ENCODE data around the gene UGT1A6. TPM values are rescaled to one million over a fixed set of nuclear protein-coding genes. Genes with fewer than 3 reads are reported as not detected.
"Not testable (repeated sequence)": the region's sequence is repeated elsewhere in the genome, so short reads cannot be mapped to it uniquely, and the experiment has no call there.

UGT1A6 gene
- not detected for total RNA-seq
- long read RNA-seq = 0 reads

DNA sequence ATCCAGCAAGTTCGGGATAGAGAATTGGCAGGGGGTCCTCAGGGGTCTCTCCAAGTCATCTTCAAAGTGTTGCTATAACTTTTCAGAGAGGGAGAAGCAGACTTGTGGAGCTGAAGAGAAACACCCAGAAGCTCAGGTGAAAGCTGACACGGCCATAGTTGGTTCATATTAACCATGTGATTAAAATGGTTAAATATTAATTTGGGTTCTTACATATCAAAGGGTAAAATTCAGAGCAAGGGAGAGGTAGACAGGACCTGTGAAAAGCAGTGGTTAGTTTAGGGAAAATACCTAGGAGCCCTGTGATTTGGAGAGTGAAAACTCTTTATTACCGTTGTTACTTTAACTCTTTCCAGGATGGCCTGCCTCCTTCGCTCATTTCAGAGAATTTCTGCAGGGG, at the start of gene UGT1A6:
UGT1A6 (plus strand) TSS at position 243 of the 400 bp plus-strand sequence; CDS start at position 358, 115 bp downstream.
- intact Hi-C loops (cut with DNase I) = no loop called here
- no peak for ATAC-seq
- DNase-seq = no peak

DNA sequence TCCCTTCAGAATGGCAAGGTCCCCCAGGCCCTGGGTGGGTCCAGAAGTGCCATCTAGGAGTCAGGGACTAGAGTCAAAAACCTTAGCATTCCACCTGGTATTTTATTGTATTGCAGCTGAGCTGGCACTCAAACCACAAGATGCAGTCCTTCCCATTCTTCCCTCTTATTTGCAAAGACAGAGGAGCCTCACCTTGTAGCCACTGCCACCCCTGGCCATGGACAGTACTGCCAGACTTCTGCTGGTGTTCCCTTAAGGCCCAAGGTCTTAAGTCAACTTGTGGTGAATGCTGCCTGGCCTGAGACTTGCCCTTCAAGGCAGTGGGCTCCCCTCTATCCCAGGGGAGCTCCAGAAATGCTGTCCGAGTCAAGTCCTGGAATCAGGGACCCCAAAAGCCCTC, 49.6 kb upstream of the UGT1A6 start:
- no peak for ATAC-seq
- DNase-seq = no peak
- intact Hi-C loops (cut with DNase I) = no loop called here

DNA sequence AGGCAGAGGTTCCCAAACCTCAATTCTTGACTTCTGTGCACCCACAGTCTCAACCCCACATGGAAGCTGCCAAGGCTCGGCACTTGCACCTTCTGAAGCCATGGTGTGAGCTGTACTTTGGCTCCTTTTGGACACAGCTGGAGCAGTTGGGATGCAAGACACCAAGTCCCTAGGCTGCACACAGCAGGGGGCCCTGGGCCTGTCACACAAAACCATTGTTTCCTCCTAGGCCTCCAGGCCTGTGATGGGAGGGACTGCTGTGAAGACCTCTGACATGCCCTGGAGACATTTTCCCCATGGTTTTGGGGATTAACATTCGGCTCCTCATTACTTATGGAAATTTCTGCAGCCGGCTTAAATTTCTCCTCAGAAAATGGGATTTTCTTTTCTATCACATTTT, 46.7 kb upstream of the UGT1A6 start:
- ATAC-seq; intact Hi-C loops (cut with DNase I); DNase-seq: not testable (repeated sequence)

DNA sequence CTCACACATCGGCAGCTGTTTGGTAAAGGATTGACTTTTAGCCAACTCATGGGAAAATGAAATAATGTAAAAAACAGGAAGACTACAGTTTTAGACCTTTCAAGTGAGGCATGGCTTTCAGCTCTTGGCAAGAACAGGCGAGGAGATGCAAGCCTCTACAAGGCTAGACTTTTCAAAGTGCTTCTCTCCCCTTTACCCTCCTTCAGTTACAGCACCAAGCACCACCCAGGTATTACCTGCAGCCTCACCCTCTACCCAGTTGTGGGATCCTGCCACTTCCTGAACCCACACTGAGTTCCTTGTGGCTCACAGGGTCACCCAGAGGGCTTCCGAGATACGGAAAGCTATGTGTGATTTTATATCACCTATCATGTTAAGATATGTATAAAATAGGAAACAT, 41.7 kb upstream of the UGT1A6 start:
- intact Hi-C loops (cut with DNase I) = no loop called here
- no peak for ATAC-seq
- no peak for DNase-seq

DNA sequence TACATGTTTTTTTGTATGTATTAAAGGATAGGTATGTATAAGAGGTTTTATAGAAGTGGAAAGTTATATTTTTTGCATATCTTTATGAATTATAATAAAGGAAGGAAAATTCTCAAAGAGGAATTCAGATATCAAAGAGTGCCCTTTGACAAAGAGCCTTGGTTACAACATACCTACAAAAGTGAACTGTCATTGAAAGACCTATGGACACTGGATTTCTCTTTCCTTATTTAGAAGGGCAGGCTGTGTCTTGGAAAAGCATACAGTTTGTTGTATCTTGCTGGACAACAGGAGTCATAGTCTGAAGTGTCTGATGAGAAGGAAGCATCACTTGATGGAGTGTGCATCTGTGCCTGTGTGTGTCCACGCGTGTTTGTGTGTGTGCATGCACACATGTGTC, 41.3 kb upstream of the UGT1A6 start:
- no peak for DNase-seq
- no peak for ATAC-seq
- intact Hi-C loops (cut with DNase I) = no loop called here

DNA sequence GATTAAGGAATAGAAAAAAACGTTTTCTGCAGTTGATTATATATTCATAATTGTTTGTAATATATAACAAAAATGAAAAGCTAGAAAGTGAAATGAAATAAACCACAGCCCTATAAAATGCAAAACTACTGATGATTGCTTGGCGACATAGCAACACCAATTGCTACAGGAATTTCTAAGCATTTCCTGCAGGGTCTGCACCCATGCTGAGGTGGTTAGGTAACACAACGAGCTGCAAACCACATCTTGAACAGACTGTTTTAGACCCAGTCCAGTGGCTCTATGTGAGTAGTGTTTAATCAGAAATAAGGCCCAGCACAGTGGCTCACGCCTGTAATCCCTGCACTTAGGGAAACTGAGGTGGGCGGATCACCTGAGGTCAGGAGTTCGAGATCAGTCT, 38.2 kb upstream of the UGT1A6 start:
- intact Hi-C loops (cut with DNase I) = no loop called here

DNA sequence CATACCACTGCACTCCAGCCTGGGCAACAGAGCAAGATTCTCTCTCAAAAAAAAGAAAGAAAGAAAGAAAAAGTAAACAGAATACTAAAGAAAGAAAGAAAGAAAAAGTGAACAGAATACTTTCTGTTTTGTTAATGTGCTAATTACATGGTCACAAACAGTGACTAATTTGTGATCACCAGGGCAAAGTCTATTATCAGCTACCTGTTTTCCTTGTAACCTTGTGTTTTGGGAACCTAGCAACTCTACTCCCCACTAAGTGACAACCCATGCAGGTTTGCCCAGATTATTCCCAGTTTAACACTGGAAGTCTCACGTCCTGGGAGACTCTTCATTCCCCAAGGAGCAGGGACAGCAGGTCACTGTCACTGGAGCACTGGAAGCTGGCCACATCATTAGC, 37.6 kb upstream of the UGT1A6 start:
- intact Hi-C loops (cut with DNase I) = no loop called here
- DNase-seq (no peak), ATAC-seq (no peak)

More for the DNA sequence above, 38.2 kb upstream of the UGT1A6 start:
- DNase-seq (no peak), ATAC-seq (no peak)

DNA sequence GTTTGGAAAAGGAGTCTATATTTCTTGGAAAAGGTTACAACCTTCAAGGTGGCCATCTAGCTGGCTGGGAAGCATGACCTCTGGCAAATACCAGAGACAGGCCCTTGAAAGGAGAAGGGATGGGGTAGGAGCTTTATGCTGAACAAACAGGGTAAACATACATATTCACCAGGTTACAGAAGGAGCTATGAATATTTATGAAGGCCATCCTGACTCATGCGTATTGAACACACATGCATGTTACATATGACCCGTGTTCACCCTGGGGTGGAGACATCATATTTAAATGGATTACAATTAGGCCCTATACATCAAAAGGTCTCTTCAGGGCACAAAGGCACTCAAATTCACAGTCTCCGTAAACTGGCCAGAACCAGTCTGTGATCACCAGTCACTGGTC, 36.7 kb upstream of the UGT1A6 start:
- ATAC-seq; DNase-seq; intact Hi-C loops (cut with DNase I): not testable (repeated sequence)

DNA sequence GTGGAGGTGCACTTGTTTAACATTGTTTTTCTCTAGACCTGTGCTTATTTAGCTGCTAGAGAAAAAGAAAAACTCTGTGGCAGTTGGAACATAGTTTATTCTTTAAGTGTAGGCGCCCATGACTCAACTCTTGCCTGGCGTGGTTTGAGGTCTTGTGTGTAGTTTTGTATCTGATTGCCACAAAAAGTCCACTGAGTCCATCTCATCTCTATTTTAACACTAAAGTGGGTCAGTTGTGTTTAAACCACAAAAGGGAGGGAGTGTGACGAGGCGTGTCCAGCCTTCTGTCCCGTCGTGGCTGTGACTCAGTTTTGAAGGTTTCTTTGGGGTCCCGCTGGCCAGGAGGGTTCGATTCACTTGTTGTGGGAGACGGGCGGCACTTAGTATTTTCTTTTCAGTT, 36.2 kb upstream of the UGT1A6 start:
- DNase-seq (no peak), ATAC-seq (no peak)
- intact Hi-C loops (cut with DNase I) = no loop called here

DNA sequence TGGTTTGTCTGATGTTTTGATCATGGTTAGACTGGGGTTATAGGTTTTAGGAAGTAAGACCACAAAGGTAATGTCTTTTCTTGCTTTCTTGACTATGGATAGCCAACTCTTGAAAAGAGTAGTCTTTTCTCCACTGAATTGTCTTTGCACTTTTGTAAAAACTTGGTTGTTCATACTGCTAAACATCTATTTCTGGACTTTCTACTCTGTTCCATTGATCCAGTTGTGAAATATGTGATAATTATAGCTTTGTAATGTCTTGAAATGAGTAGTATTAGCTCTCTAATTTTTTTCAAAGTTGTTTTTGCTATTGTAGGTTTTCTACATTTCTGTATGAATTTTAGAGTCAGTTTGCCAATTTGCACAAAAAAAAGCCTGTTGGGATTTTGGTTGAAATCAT, 34.1 kb upstream of the UGT1A6 start:
- no peak for DNase-seq
- no peak for ATAC-seq
- intact Hi-C loops (cut with DNase I) = no loop called here

DNA sequence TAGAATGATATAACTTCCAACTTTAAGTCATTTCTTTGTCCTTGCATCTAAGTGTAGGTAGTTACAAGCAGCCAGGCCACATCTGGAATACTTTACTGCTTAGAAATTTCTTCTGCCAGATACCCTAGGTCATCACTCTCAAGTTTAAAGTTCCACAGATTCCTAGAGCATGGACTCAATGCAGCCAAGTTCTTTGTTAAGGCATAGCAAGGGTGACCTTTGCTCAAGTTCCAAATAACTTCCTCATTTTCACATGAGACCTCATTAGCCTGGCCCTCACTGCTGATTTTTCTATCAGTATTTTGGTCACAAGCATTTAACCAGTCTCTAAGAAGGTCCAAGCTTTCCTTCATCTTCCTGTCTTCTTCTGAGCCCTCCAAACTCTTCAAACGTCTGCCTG, 28.8 kb upstream of the UGT1A6 start:
- no peak for ATAC-seq
- no peak for DNase-seq
- intact Hi-C loops (cut with DNase I) = no loop called here

DNA sequence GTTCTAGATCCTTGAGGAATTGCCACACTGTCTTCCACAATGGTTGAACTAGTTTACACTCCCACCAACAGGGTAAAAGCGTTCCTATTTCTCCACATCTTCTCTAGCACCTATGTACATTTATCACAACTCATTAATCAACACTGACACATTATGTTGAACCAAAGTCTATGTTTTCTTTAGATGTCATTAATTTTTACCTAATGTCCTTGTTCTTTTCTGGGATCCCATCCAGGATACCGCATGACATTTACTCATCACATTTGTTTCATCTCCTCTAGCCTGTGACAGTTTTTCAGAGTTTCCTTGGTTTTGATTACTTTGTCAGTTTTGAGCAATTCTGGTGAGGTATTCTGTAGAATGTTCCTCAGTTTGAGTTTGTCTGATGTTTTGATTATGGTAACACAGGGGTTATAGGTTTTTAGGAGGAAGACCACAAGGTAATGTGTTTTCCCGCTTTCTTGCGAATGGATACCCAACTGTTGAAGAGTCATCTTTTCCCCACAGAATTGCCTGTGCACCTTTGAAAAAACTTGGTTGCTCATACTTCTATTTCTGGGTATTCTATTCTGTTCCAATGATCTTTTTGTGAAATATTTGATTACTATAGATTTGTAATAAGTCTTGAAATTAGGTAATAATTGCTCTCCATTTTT, 24.0 kb upstream of the UGT1A6 start:
- DNase-seq (no peak), ATAC-seq (no peak)
- intact Hi-C loops (cut with DNase I) = no loop called here

DNA sequence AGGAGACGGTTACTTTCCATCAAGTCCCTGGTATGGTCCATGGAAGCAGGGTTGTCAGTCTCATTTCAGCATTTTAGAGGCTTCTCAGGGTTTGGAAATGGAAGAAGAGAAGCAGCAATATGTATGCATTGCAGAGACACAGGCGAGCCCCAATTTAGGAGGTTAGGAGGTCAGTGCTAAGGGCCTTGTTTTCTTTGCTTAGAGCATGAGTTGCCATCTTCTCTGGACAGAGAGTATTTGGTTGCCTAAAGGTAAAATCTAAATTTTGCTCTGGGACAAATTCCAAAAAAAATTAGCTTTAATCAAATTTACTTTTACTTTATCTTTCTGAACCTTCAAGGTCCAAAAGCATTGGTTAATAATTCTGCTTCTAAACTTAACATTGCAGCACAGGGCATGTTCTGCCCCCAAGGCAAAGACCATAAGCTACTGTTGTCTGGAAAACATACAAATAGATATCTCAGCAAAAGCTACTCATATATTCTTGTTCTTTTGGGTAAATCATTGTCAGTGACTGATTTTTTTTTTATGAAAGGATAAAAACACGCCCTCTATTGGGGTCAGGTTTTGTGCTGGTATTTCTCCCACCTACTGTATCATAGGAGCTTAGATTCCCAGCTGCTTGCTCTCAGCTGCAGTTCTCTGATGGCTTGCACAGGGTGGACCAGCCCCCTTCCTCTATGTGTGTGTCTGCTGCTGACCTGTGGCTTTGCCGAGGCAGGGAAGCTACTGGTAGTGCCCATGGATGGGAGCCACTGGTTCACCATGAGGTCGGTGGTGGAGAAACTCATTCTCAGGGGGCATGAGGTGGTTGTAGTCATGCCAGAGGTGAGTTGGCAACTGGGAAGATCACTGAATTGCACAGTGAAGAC, 21.2 kb upstream of the UGT1A6 start, which contains the start of gene UGT1A9:
UGT1A9 (plus strand) TSS at position 609 of the 872 bp plus-strand sequence; CDS start at position 646, 37 bp downstream.
- intact Hi-C loops (cut with DNase I) = no loop called here
- DNase-seq (no peak), ATAC-seq (no peak)

DNA sequence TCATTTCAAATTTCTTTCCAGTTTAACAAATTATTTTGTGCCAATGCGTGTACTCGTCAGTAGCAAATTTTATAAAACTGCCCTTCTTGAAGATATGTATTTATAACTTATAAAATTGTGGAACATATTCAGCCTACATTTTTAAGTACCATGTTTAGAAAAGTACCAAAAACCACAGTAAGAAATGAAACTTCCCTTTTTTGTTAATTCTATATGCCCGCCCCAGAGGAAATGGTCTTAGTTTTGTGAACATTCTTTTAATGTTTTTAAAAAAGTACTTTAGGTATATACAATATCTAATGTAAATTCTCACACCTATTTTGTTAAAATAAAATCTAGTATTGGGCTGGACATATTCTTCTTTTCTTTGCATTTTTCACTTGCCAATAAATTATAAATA, 19.8 kb upstream of the UGT1A6 start:
- intact Hi-C loops (cut with DNase I) = no loop called here
- DNase-seq (no peak), ATAC-seq (no peak)

DNA sequence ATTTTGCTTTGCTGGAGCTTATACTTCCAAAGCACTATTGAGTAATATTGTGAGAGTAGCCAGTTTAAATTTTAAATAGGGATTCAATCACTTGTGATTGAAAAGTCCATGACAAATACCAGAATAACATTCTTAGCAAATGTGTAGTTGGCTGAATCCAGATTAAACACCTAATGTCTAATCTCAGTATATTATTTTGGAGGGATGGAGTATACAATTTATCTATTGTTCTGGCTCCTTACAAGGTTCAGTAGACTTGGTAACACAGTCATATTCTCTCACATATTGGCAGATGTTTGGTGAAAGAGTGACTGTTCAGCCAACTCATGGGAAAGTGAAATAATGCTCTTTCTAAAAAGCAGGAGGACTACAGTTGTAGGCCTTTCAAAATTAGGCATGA, 18.8 kb upstream of the UGT1A6 start:
- intact Hi-C loops (cut with DNase I) = no loop called here
- no peak for DNase-seq
- ATAC-seq = no peak

DNA sequence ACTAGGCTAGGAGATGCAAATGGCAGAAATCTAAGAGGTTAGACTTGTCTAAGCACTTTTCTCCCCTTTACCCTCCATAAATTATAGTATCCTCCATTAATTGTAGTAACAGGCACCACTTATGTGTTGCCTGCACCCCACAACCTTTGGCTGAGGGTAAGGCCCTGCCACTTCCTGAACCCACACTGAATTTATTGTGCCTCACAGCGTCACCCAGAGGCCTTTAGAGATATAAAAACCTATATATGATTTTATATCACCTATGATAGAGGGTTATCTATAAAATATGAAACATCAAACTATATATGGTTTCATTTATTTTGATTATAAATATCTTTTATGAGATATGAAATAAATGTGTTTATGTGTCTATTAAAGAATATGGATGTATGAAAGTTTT, 18.4 kb upstream of the UGT1A6 start:
- no peak for ATAC-seq
- DNase-seq = no peak
- intact Hi-C loops (cut with DNase I) = no loop called here

DNA sequence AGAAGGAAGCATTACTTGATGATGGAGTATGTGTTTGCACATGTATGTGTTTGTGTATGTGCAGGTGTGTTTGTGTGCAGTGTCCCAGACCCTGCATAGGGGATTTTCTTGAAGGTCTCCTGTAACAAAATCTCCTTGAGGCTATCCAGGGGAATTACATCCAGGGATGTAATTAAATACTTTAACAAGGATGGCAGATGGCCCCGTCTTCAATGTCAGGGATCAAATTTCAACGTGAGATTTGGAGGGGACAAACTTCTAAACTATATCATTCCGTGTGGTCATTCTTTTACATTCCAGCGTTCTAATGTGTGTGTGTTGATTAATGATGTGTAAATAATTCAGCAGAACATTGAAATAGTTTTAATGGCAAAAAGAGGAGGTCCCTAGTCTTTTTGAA, 17.7 kb upstream of the UGT1A6 start:
- intact Hi-C loops (cut with DNase I) = no loop called here
- ATAC-seq = no peak
- no peak for DNase-seq

DNA sequence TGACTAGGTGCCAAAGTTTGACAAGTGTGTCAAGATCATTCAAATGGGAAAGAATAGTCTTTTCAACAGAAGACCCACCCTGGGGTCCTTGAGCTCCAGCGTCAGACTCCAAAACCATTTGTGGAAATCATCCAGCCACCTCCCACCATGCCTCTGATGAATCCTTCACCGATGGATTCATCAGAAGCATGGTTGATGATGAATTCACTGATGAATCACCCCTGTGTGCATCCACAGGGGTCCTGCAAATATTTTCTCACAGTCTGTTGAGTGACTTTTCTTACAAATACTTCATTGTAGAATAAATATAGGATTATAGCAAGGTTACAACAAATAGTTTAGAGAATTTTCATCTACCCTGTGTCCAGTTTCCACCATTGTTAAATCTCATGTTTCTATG, 16.6 kb upstream of the UGT1A6 start:
- ATAC-seq = no peak
- intact Hi-C loops (cut with DNase I) = no loop called here

DNA sequence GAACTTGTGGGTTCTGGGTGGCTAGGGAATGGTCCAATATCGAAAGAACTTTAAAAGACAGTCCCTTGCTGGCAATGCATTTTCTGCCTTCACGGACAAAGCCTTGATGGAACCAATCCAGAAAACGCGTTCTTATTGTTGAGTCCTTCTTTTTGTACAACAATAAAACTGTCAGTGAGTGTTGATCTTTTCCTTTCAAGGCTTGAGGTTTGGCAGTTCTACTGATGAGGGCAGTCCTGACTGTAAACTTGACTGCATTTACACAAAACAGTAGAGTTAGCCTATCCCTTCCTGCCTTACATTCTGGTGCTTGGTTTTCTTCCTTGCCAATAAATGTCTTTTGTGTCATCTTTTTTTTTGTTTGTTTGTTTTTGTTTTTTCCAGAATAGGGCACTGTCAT, 13.5 kb upstream of the UGT1A6 start:
- DNase-seq (no peak), ATAC-seq (no peak)
- intact Hi-C loops (cut with DNase I) = no loop called here

More for the DNA sequence above, 16.6 kb upstream of the UGT1A6 start:
- no peak for DNase-seq

DNA sequence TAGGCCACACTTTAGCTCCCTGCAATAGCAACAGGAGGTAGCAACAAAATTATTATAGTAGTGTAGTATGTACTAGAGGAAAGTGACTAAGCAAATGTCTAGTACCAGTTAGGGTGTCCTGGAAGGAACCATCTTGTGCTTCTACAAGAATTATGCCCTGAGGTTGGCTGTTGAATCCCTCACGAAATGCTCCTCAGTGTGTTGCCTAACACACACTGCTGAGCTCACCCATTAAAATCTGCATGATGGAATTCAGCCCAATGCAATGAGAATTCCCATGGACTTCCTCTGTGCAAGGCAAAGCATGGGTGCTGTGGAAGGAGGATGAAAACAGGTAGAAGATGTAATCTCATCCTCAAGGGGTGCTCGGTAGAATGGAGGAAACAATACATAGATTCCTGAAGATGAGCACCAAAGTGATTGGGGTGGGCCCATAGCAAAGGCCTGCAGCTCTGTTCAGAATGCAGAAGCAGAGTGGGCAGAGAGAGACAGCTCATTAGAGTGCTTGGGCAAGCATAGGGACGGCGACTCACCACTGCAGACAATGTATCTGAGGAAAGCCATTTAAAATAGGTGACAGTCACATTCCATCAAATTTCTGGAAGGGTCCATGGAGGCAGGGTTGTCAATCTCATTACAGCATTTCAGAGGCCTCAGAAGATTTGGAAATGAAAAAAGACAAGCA, 12.2 kb upstream of the UGT1A6 start:
- ATAC-seq (no peak), DNase-seq (no peak)
- intact Hi-C loops (cut with DNase I) = no loop called here
